ENCODE data around the gene CRABP1. TPM values are rescaled to one million over a fixed set of nuclear protein-coding genes. Genes with fewer than 3 reads are reported as not detected.

CRABP1 gene
- total RNA-seq, 1 donor from 2014 or later, result 8.9 TPM

DNA sequence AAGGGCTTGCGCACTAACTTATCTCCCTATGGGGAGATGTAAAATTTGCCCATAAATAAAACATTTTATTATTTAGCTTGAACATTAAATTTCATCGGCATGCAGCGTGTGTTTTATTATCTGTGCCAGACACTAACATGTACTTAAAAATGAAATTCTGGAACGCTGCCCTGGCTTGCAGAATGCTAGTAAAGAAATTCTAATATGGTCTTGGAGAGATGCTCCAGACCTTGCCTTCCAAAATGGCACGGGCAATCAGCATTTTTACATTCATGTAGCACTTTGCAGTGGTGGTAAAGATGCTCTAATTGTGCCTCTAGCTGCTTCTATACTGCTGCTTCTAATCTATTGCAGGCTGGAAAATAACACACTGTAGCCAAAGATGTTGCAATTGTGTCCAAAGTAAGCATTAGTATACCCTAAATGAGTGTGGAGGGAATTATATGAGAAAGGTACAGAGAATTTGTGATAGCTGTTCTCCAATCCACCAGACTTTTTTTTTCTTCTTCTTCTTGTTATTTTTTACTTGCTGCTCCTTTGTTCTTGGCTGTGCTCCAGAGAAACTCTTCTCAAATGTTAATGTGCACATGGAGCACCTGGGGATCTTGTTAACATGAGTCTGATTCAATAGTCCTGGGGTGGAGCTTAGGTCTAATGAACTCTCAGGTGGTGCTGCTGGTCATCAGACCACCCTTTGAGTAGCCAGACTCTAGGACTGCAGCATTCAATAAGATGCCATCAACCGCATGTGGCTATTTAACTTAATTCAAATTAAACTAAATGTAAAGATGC, 47.3 kb downstream of the CRABP1 start:
- Histone ChIP-seq H3K9me3 (ENCODE audit: control insufficient read depth in 3 of 3, low read length in 3 of 3) (no peaks in the 10 kb centered on the region), H3K4me1 (ENCODE audit: control insufficient read depth in 3 of 3, insufficient read depth in 3 of 3, low read length in 3 of 3) (no peaks in the 10 kb centered on the region), H3K9ac (ENCODE audit: low read depth in 1 of 3, low read length in 3 of 3) (no peak overlapping the region), H3K27ac (ENCODE audit: low read depth, low read length) (no peak overlapping the region), H3K27me3 (ENCODE audit: control insufficient read depth in 3 of 3, insufficient read depth in 3 of 3, low read length in 3 of 3) (peaks cover 3 to 22% (median 7%) of the 10 kb centered on the region in 3 donors), H3K4me3 (ENCODE audit: low read length in 3 of 3) (no peak overlapping the region), H3K36me3 (ENCODE audit: control insufficient read depth in 3 of 3, insufficient read depth in 3 of 3, low read length in 3 of 3) (no peaks in the 10 kb centered on the region)

DNA sequence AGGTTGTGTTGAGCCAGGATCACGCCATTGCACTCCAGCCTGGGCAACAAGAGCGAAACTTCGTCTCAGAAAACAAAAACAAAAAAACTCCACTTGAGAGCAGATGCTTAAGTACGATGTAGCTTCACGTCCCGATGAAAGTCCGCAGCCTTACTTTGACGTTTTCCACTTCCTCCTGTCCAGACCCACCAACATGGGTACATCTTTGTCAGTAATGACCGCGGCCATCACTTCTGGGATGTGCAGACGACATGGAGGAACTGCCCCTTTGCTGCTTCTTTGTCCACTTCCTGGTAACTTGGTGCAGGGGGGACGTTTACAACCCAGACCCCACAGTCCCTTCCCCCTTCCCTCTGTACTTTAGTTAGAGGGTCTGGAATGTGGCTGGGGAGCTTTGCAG, 48.7 kb downstream of the CRABP1 start:
- Histone ChIP-seq H3K36me3 (ENCODE audit: control insufficient read depth in 3 of 3, insufficient read depth in 3 of 3, low read length in 3 of 3) (no peaks in the 10 kb centered on the region), H3K4me1 (ENCODE audit: control insufficient read depth in 3 of 3, insufficient read depth in 3 of 3, low read length in 3 of 3) (no peaks in the 10 kb centered on the region), H3K4me3 (ENCODE audit: low read length in 3 of 3) (no peak overlapping the region), H3K9ac (ENCODE audit: low read depth in 1 of 3, low read length in 3 of 3) (no peak overlapping the region), H3K9me3 (ENCODE audit: control insufficient read depth in 3 of 3, low read length in 3 of 3) (no peaks in the 10 kb centered on the region), H3K27me3 (ENCODE audit: control insufficient read depth in 3 of 3, insufficient read depth in 3 of 3, low read length in 3 of 3) (peaks cover 2 to 22% (median 8%) of the 10 kb centered on the region in 3 donors), H3K27ac (ENCODE audit: low read depth, low read length) (no peak overlapping the region)

DNA sequence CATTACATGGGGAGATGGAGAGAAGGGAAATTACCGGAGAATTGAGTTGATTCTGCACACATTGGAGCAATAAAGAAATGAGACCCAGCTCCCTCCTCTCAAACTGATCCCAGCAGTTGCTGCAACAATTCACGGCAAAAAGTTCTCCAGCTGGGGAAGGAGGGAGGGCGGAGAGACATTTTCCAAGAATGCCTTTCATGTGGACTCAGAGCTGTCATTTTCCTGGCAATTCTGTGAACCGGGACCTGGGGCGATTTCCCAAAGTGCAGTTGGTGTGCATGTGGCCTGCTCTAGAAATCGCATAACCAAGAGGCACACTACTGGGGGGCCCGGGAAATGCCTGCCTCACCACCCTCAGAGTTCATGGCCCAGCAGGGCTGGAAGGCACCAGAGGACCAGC, 49.2 kb downstream of the CRABP1 start:
- Histone ChIP-seq H3K36me3 (ENCODE audit: control insufficient read depth in 3 of 3, insufficient read depth in 3 of 3, low read length in 3 of 3) (no peaks in the 10 kb centered on the region), H3K9me3 (ENCODE audit: control insufficient read depth in 3 of 3, low read length in 3 of 3) (no peaks in the 10 kb centered on the region), H3K4me3 (ENCODE audit: low read length in 3 of 3) (no peak overlapping the region), H3K27me3 (ENCODE audit: control insufficient read depth in 3 of 3, insufficient read depth in 3 of 3, low read length in 3 of 3) (peaks cover 0 to 22% (median 12%) of the 10 kb centered on the region in 3 donors), H3K9ac (ENCODE audit: low read depth in 1 of 3, low read length in 3 of 3) (no peak overlapping the region), H3K4me1 (ENCODE audit: control insufficient read depth in 3 of 3, insufficient read depth in 3 of 3, low read length in 3 of 3) (no peaks in the 10 kb centered on the region), H3K27ac (ENCODE audit: low read depth, low read length) (no peak overlapping the region)

DNA sequence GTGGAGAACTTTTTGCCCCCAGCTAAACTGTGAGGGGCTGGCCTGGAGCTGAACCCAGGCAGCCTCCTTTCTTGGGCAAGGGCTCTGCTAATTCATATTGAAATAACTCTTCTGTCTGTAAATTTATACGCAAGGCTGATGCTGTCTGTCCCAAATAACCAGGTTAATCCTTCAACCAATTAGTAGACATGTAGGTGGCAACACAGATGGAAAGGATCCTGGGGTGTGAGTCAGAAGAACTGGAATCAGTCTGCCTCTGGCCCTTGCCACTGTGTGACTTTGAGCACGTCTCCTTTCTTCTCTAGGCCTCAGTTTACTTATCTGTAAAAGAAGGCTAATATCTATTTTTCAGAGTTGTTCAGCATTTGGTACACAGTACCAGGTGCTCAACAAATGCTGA, 49.6 kb downstream of the CRABP1 start:
- Histone ChIP-seq H3K27me3 (ENCODE audit: control insufficient read depth in 3 of 3, insufficient read depth in 3 of 3, low read length in 3 of 3) (peaks cover 0 to 18% (median 12%) of the 10 kb centered on the region in 3 donors), H3K4me1 (ENCODE audit: control insufficient read depth in 3 of 3, insufficient read depth in 3 of 3, low read length in 3 of 3) (no peaks in the 10 kb centered on the region), H3K36me3 (ENCODE audit: control insufficient read depth in 3 of 3, insufficient read depth in 3 of 3, low read length in 3 of 3) (no peaks in the 10 kb centered on the region), H3K9me3 (ENCODE audit: control insufficient read depth in 3 of 3, low read length in 3 of 3) (no peaks in the 10 kb centered on the region), H3K9ac (ENCODE audit: low read depth in 1 of 3, low read length in 3 of 3) (no peak overlapping the region), H3K27ac (ENCODE audit: low read depth, low read length) (no peak overlapping the region), H3K4me3 (ENCODE audit: low read length in 3 of 3) (no peak overlapping the region)

DNA sequence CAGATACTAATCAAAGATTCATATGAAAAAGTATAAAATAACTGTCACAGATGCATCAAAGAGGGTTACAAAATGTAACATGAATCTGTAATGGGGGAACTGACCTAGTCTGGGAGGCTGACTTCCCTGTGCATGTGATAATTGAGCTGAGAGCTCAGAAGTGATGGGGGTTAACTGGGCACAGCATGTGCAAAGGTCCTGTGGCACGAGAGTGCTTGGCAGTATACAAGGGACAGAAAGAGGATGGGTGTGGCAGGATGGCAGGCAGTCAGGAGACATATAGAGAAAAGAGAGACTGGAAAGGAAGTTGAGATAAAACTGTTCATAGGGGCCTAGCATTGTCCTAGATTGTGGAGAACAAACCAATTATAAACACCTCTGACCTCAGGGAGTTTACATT, 50.1 kb downstream of the CRABP1 start:
- H3K36me3 ChIP-seq (ENCODE audit: control insufficient read depth in 3 of 3, insufficient read depth in 3 of 3, low read length in 3 of 3), result no peaks in the 10 kb centered on the region
- H3K4me1 ChIP-seq (ENCODE audit: control insufficient read depth in 3 of 3, insufficient read depth in 3 of 3, low read length in 3 of 3), result no peaks in the 10 kb centered on the region
- H3K9ac ChIP-seq (ENCODE audit: low read depth in 1 of 3, low read length in 3 of 3), result no peak overlapping the region
- H3K4me3 ChIP-seq (ENCODE audit: low read length in 3 of 3), result no peak overlapping the region
- H3K27me3 ChIP-seq (ENCODE audit: control insufficient read depth in 3 of 3, insufficient read depth in 3 of 3, low read length in 3 of 3), result peaks cover 0 to 17% (median 12%) of the 10 kb centered on the region in 3 donors
- H3K27ac ChIP-seq (ENCODE audit: low read depth, low read length), result no peak overlapping the region
- no peaks in the 10 kb centered on the region for H3K9me3 ChIP-seq (ENCODE audit: control insufficient read depth in 3 of 3, low read length in 3 of 3)

DNA sequence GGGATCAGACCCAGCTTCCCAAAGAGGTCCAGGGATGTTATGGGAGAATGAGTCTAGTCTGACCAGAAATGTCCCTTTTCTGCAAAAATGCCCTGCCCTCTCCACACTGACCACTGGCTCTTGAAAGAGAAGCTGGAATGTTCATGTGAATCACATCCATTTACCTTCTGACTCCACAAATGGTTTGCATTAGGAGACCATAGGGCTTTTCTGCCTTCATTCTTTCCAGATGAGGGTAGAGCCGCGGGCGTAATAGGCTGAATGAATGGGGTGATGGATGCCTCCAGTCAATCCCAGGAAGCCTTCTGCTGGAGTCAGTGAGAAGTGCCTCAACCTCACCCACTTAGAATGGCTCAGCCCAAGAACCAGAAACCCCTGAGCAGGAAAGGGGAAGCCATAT, 50.7 kb downstream of the CRABP1 start:
- no peaks in the 10 kb centered on the region for H3K4me1 ChIP-seq (ENCODE audit: control insufficient read depth in 3 of 3, insufficient read depth in 3 of 3, low read length in 3 of 3)
- no peak overlapping the region for H3K9ac ChIP-seq (ENCODE audit: low read depth in 1 of 3, low read length in 3 of 3)
- peaks cover 0 to 17% (median 12%) of the 10 kb centered on the region in 3 donors for H3K27me3 ChIP-seq (ENCODE audit: control insufficient read depth in 3 of 3, insufficient read depth in 3 of 3, low read length in 3 of 3)
- no peaks in the 10 kb centered on the region for H3K9me3 ChIP-seq (ENCODE audit: control insufficient read depth in 3 of 3, low read length in 3 of 3)
- no peak overlapping the region for H3K4me3 ChIP-seq (ENCODE audit: low read length in 3 of 3)
- H3K36me3 ChIP-seq (ENCODE audit: control insufficient read depth in 3 of 3, insufficient read depth in 3 of 3, low read length in 3 of 3), result no peaks in the 10 kb centered on the region
- H3K27ac ChIP-seq (ENCODE audit: low read depth, low read length), result no peak overlapping the region

- Histone ChIP-seq H3K4me3 (ENCODE audit: low read length in 3 of 3) (no peak overlapping the region), H3K4me1 (ENCODE audit: control insufficient read depth in 3 of 3, insufficient read depth in 3 of 3, low read length in 3 of 3) (no peaks in the 10 kb centered on the region), H3K27me3 (ENCODE audit: control insufficient read depth in 3 of 3, insufficient read depth in 3 of 3, low read length in 3 of 3) (peaks cover 0 to 12% (median 11%) of the 10 kb centered on the region in 3 donors), H3K27ac (ENCODE audit: low read depth, low read length) (no peak overlapping the region), H3K9me3 (ENCODE audit: control insufficient read depth in 3 of 3, low read length in 3 of 3) (no peaks in the 10 kb centered on the region), H3K9ac (ENCODE audit: low read depth in 1 of 3, low read length in 3 of 3) (no peak overlapping the region), H3K36me3 (ENCODE audit: control insufficient read depth in 3 of 3, insufficient read depth in 3 of 3, low read length in 3 of 3) (no peaks in the 10 kb centered on the region)
These were observed 51.6 kb downstream of the CRABP1 start for GRCh38 chr15:78391781-78392180.

GRCh38 chr15:78392430-78392829, 52.3 kb downstream of the CRABP1 start:
- Histone ChIP-seq H3K9ac (ENCODE audit: low read depth in 1 of 3, low read length in 3 of 3) (no peak overlapping the region), H3K36me3 (ENCODE audit: control insufficient read depth in 3 of 3, insufficient read depth in 3 of 3, low read length in 3 of 3) (no peaks in the 10 kb centered on the region), H3K9me3 (ENCODE audit: control insufficient read depth in 3 of 3, low read length in 3 of 3) (no peaks in the 10 kb centered on the region), H3K27me3 (ENCODE audit: control insufficient read depth in 3 of 3, insufficient read depth in 3 of 3, low read length in 3 of 3) (peaks cover 0 to 12% (median 11%) of the 10 kb centered on the region in 3 donors), H3K4me3 (ENCODE audit: low read length in 3 of 3) (no peak overlapping the region), H3K27ac (ENCODE audit: low read depth, low read length) (no peak overlapping the region), H3K4me1 (ENCODE audit: control insufficient read depth in 3 of 3, insufficient read depth in 3 of 3, low read length in 3 of 3) (no peaks in the 10 kb centered on the region)

- no peaks in the 10 kb centered on the region for H3K36me3 ChIP-seq (ENCODE audit: control insufficient read depth in 3 of 3, insufficient read depth in 3 of 3, low read length in 3 of 3)
- no peak overlapping the region for H3K27ac ChIP-seq (ENCODE audit: low read depth, low read length)
- peaks cover 0 to 11% (median 8%) of the 10 kb centered on the region in 3 donors for H3K27me3 ChIP-seq (ENCODE audit: control insufficient read depth in 3 of 3, insufficient read depth in 3 of 3, low read length in 3 of 3)
- H3K4me1 ChIP-seq (ENCODE audit: control insufficient read depth in 3 of 3, insufficient read depth in 3 of 3, low read length in 3 of 3), result no peaks in the 10 kb centered on the region
- H3K9ac ChIP-seq (ENCODE audit: low read depth in 1 of 3, low read length in 3 of 3), result no peak overlapping the region
- H3K9me3 ChIP-seq (ENCODE audit: control insufficient read depth in 3 of 3, low read length in 3 of 3), result no peaks in the 10 kb centered on the region
- H3K4me3 ChIP-seq (ENCODE audit: low read length in 3 of 3), result no peak overlapping the region
These were observed 53.0 kb downstream of the CRABP1 start for GRCh38 chr15:78393137-78393536.

DNA sequence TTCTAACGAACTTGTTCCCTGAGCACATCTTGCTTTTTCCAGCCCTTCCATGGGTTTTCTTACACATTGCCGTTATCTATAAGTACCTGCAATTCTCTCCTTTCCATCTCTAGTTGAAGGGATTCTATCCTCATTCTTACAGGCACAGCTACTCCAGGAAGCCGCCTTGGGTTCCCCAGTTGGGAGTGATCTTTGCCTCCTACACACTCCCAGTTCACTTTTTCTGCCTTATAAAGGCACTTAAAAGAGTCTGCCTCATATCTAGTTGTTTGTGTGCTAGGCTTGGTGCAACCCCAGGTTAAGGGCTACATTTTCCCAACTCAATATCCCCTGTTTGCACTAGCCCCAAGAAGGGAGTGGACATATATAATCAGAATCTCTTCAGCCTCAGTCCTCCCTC, 53.9 kb downstream of the CRABP1 start:
- Histone ChIP-seq H3K27me3 (ENCODE audit: control insufficient read depth in 3 of 3, insufficient read depth in 3 of 3, low read length in 3 of 3) (peaks cover 0 to 9% (median 8%) of the 10 kb centered on the region in 3 donors), H3K4me3 (ENCODE audit: low read length in 3 of 3) (no peak overlapping the region), H3K27ac (ENCODE audit: low read depth, low read length) (no peak overlapping the region), H3K9me3 (ENCODE audit: control insufficient read depth in 3 of 3, low read length in 3 of 3) (no peaks in the 10 kb centered on the region), H3K4me1 (ENCODE audit: control insufficient read depth in 3 of 3, insufficient read depth in 3 of 3, low read length in 3 of 3) (no peaks in the 10 kb centered on the region), H3K9ac (ENCODE audit: low read depth in 1 of 3, low read length in 3 of 3) (no peak overlapping the region), H3K36me3 (ENCODE audit: control insufficient read depth in 3 of 3, insufficient read depth in 3 of 3, low read length in 3 of 3) (no peaks in the 10 kb centered on the region)
